Eye (tissue), 1 donor: ENCODE data around the gene IPCEF1.
"Not testable (repeated sequence)": the region's sequence is repeated elsewhere in the genome, so short reads cannot be mapped to it uniquely, and the experiment has no call there.

Experiments used
- DNase-seq: peaks from one replicate; pipeline ENCODE4 v3.0.0-alpha.2; 2015

The IPCEF1 gene

DNA sequence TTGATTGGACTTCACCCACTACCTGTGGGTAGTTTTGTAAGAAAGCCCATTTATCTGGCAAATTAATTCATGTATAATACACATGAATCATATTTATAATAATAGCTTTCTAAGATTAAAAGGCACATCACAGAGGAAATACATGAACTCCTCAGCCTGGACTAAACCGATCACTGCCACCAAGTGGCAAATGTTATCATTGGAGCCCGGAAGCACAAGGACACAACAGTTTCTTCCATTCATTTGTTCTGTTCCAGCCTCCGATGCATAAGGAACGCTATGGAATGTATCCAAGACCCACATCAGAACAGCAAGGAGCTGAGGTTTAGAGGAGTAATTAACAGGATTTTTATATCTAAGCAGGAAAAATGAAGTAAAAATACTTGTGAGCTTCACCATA lies 13.9 kb upstream of the IPCEF1 start:
- peak; percentile 37 for DNase-seq

DNA sequence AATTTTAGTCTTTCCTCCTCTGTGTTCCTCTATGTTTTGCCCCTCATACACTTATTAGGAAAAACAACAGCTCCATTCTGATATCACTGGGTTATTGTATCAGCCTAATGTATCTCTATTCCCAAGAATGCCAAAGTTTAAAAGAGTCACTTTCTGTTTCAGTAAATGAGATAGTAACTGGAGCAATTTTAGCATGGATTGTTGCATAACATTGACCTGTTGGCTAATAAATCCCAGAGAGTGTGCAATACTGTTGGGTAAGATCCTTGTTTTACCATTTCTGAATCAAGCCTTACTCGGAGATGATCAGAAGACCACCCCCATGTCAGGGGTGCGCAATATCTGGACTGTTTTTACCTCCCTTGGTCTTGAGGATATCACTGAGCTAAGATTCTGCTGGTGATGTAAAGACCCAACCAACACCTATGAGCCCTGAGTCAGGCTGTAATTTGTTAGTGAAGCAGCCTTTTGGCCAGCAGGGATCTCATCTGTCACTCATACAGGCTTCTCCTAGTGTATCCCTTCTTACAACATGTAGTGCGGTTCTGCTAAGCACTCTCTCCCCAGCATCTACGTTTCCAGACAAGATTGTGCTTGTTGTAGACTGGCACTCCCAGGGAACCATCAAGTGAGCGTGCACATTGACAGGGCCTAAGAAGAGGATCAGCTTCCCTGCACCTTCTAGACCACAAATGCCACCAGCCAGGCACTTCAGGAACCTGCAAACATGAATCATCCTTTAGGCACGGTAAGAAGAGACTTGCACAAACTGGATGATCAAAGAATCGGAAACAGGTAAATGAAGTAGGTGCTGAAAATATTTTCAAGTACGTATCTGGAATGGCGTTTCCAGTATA lies 11.5 kb upstream of the IPCEF1 start:
- DNase-seq = no peak

GRCh38 chr6:154367336-154367735 lies 10.7 kb upstream of the IPCEF1 start:
- DNase-seq = no peak

GRCh38 chr6:154363821-154364220 lies 7.2 kb upstream of the IPCEF1 start:
- no peak for DNase-seq

- DNase-seq = no peak
Observed at GRCh38 chr6:154361476-154361875, 4.9 kb upstream of the IPCEF1 start.

DNA sequence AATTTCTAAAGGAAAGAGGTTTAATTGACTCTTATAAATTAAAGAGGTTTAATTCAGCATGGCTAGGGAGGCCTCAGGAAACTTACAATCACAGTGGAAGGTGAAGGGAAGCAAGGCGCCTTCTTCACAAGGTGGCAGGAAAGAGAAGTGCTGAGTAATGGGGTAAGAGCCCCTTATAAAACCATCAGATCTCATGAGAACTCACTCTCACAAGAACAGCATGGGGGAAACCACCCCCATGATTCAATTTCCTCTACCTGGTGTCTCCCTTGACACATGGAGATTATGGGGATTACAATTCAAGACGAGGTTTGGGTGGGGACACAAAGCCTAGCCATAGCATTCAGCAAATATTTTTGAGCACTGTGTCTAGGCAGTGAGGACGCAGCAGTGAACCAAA lies 3.9 kb upstream of the IPCEF1 start:
- no peak for DNase-seq

DNA sequence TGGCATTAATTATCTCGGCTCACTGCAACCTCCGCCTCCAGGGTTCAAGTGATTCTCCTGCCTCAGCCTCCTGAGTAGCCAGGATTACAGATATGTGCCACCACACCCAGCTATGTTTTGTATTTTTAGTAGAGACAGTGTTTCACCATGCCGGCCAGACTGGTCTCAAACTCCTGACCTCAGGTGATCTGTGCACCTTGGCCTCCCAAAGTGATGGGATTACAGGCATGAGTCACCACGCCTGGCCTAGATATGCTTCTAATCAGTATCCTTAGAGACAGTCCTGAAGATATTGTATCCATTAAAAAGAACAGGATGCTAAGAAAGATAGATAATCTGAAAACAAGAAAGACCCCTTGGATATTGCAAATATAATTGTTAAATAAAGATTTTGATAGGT lies 3.1 kb upstream of the IPCEF1 start:
- DNase-seq = no peak

DNA sequence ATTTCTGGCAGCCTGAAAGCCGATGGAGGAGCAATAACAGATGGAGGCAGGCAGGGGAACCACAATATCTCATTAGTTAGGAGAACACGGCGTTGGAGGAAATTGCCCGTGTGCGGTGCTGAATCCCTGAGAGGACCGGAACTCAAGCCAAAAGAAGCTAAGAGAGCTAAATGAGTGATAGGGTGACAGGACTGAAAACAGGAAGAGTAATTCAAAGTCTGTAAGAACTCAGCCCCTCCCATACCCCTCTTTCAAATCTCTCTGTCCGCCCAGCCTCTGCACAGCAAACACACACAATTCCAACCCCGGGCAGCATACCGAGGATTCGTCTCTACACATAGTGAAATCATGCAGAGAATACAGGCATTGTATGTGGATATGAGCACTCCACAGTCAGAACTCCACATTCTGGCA lies 2.6 kb upstream of the IPCEF1 start:
- DNase-seq = peak; percentile 62

DNA sequence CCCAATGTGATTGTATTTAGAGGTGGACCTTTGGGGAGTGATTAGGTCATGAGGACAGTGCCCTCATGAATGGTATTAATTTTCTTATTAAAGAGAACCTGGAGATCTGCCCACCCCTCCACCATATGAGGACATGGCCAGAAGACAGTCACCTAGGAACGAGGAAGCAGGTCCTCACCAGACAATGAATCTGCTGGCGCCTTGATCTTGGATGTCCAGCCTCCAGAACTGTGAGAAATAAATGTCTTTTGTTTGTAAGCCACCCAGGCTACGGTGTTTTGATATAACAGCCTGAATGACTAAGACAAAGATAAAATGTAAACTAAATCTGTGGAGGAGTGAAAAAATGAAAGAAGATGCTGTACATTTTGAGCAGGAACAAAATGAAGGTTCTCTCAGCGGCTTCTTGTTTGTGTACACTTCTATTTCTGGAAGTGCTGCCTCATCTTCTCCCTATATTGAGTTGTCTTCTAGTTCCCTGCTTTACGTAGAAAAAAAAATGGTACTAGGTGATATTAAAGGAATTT lies 1.5 kb upstream of the IPCEF1 start:
- no peak for DNase-seq

DNA sequence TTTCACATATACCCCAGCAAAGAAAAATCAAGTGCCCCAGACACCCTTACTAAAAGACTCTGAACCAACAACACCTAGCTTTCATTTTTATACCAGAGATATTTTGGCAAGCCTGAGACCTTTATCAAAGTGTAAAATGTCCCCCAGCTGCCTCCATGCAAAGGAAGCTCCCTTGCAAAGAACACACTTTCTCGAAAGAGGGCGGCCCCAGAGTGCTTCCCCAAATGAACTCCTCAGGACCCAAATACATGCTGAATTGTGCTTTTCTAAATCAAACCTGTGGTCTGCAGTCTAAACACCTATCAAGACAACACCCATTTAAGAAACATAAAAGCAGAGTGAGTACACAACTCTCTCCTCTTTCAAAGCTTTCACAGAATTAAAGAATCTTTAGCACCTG lies 490 bp downstream of the IPCEF1 start:
- no peak for DNase-seq

- no peak for DNase-seq
Observed at GRCh38 chr6:154354265-154354777, 2.3 kb downstream of the IPCEF1 start.

GRCh38 chr6:154353626-154354025 lies 3.0 kb downstream of the IPCEF1 start:
- DNase-seq = no peak

DNA sequence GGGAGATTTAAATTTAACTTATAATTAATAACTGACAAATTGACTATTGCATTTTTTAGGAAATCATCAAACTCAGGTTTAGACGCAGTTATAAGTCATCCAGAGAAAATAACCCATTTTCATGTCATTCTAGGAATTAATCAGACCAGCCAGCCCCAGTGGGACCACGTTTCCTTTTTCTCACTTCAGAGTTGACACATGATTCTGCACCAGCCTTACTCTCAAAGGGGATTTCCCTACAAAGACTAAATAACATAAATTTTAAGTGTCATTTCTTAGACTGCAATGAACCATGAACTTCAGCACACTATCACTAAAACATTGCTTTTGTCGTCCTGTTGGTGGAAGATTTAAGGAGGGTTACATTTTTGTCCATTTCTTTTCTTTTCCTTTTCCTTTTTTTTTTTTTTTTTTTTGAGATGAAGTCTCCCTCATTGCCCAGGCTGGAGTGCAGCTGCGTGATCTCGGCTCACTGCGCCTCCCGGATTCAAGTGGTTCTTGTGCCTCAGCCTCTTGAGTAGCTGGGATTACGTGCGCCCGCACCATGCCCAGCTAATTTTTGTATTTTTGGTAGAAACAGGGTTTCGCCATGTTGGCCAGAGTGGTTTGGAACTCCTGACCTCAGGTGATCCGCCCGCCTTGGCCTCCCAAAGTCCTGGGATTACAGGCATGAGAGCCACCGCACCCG lies 3.6 kb downstream of the IPCEF1 start:
- DNase-seq = no peak

- no peak for DNase-seq
Observed at GRCh38 chr6:154350293-154350692, 6.3 kb downstream of the IPCEF1 start.

DNA sequence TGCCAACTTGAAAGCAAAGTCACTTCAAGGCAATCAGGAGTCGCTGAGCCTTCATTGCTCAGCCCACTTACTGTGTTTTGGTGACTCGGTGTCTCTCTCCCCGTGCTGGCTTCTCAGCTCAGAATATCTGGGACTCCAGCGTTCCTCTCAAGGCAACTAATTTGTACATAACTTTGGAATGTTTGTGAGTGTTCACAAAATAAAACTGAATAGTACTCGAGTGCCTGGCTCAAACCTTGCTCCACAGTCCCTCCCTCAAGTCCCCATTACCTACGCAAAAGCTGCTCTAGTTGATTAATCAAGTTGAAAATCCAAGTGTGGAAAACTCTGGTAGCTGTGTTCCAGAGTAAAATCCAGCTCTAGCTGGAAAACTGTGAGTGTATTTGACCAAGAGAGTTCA lies 8.6 kb downstream of the IPCEF1 start:
- no peak for DNase-seq

GRCh38 chr6:154345811-154346210 lies 10.8 kb downstream of the IPCEF1 start:
- DNase-seq = no peak

GRCh38 chr6:154343473-154344308 lies 12.9 kb downstream of the IPCEF1 start:
- DNase-seq = peak; percentile 10

- DNase-seq = no peak
Observed at GRCh38 chr6:154341871-154342270, 14.7 kb downstream of the IPCEF1 start.

DNA sequence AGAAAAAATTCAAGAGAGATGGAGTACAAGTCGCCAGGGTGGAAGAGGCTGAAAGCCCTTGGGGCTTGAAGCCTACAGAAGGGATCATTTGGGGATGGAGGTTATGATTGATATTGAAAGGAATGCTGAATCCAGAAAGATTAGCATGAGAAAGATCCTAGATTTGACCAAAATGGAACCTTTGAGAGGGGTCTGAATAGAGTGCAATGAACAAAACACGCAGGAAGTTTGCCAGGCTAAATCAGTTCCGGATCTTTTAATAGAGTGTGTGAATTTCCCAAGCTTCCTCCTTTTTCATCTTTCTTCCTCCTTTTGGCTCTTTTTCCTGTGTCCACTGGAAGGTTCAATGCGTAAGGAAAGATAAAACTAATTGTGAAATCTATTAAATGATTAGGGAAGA lies 15.3 kb downstream of the IPCEF1 start:
- no peak for DNase-seq

GRCh38 chr6:154337406-154338005 lies 19.1 kb downstream of the IPCEF1 start:
- DNase-seq = no peak

- not testable (repeated sequence) for DNase-seq
Observed at GRCh38 chr6:154334147-154334546, 22.5 kb downstream of the IPCEF1 start.

DNA sequence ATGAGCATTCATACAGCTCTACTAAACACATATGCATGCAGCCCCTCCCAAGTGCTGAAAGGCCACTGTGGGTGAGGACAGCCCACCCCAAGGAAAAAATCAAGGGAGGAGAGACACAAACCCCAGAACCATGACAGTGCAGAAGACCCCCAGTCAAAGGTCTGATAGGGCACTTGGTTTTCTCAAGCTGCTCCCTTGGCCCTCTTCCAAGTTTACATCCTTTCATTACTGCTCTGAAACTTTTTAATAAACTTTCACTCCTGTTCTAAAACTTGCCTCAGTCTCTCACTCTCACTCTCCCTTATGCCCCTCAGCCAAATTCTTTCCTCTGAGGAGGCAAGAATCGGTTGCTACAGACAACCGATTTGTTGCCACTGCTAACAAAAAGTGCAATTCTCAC lies 24.9 kb downstream of the IPCEF1 start:
- DNase-seq = no peak
